Fibroblast of upper back skin (primary cell): ENCODE results near the gene TSNAX.
A peak's percentile ranks its signal among the peaks of the same experiment; 100 is the strongest.

Source experiments
- DNase-seq: peaks from one replicate; pipeline ENCODE4 v3.0.0-alpha.2; 2013

Gene TSNAX

GRCh38 chr1:231603598-231604275 is 75.3 kb downstream of the TSNAX start:
- peak; percentile 52 for DNase-seq

GRCh38 chr1:231604276-231604621 is 75.8 kb downstream of the TSNAX start:
- DNase-seq: no peak

- DNase-seq: no peak
Observed at GRCh38 chr1:231605149-231606100, 77.0 kb downstream of the TSNAX start.

- peak; percentile 25 for DNase-seq
Observed at GRCh38 chr1:231606712-231607111, 78.2 kb downstream of the TSNAX start.

- DNase-seq: no peak
Observed at GRCh38 chr1:231610388-231610787, 81.9 kb downstream of the TSNAX start.

- no peak for DNase-seq
Observed at GRCh38 chr1:231611111-231611510, 82.6 kb downstream of the TSNAX start.

- no peak for DNase-seq
Observed at GRCh38 chr1:231611851-231612250, 83.4 kb downstream of the TSNAX start.

- no peak for DNase-seq
Observed at GRCh38 chr1:231612393-231613089, 84.1 kb downstream of the TSNAX start.

GRCh38 chr1:231613419-231614349 is 85.2 kb downstream of the TSNAX start:
- no peak for DNase-seq
